MM.1S (cell line): ENCODE data around the gene FEM1A.

Experiments
- DNase-seq: peaks from one replicate; pipeline ENCODE4 v3.0.0-alpha.2; 2015
- H2AFZ ChIP-seq: fragments of 300-600 bp; sonication (generic); 2 replicates; pipeline ENCODE4 v1.6.0; 2016; ENCODE audit warnings: antibody characterized with exemption, low read length
- H3F3A ChIP-seq: fragments of 300-600 bp; sonication (generic); 2 replicates; pipeline ENCODE4 v1.6.1; 2016; ENCODE audit warnings: mild to moderate bottlenecking, antibody characterized with exemption, low read length, moderate library complexity, mixed read lengths; ENCODE audit not compliant: insufficient read depth
- H3K27ac ChIP-seq: fragments of 300-600 bp; sonication (generic); 2 replicates; pipeline ENCODE4 v1.5.1; 2016; ENCODE audit warnings: mild to moderate bottlenecking, low read length
- H3K27me3 ChIP-seq: fragments of 300-600 bp; sonication (generic); replicated peaks from 2 replicates; pipeline ENCODE4 v1.6.0; 2016; ENCODE audit warnings: low read length; ENCODE audit not compliant: insufficient read depth
- H3K36me3 ChIP-seq: fragments of 300-600 bp; sonication (generic); replicated peaks from 2 replicates; pipeline ENCODE4 v1.6.1; 2016; ENCODE audit warnings: mild to moderate bottlenecking, low read length, mixed read lengths; ENCODE audit not compliant: insufficient read depth
- H3K4me1 ChIP-seq: fragments of 300-600 bp; sonication (generic); 2 replicates; pipeline ENCODE4 v1.6.1; 2016; ENCODE audit warnings: low read length, mixed read lengths
- H3K4me2 ChIP-seq: fragments of 300-600 bp; sonication (generic); 2 replicates; pipeline ENCODE4 v1.6.0; 2016; ENCODE audit warnings: low read depth, low read length
- H3K4me3 ChIP-seq: fragments of 300-600 bp; sonication (generic); 2 replicates; pipeline ENCODE4 v1.5.1; 2016; ENCODE audit warnings: low read length, mixed read lengths
- H3K79me2 ChIP-seq: fragments of 300-600 bp; sonication (generic); 2 replicates; pipeline ENCODE4 v1.6.1; 2016; ENCODE audit warnings: mixed run types, low read length, mixed read lengths
- H3K9ac ChIP-seq: fragments of 300-600 bp; sonication (generic); 2 replicates; pipeline ENCODE4 v1.6.1; 2016; ENCODE audit warnings: low read length, mixed read lengths
- H3K9me2 ChIP-seq: fragments of 300-600 bp; sonication (generic); replicated peaks from 2 replicates; pipeline ENCODE4 v1.6.1; 2016; ENCODE audit warnings: mild to moderate bottlenecking, low read length, mixed read lengths; ENCODE audit not compliant: insufficient read depth
- H3K9me3 ChIP-seq: fragments of 300-600 bp; sonication (generic); replicated peaks from 2 replicates; pipeline ENCODE4 v1.6.1; 2016; ENCODE audit warnings: mild to moderate bottlenecking, low read length, mixed read lengths; ENCODE audit not compliant: insufficient read depth
- H4K20me1 ChIP-seq: fragments of 300-600 bp; sonication (generic); 2 replicates; pipeline ENCODE4 v1.6.1; 2016; ENCODE audit warnings: mild to moderate bottlenecking, low read length, moderate library complexity, mixed read lengths; ENCODE audit not compliant: insufficient read depth
- CTCF ChIP-seq: fragments of 300-600 bp; sonication (generic); IDR thresholded peaks from 2 replicates; pipeline ENCODE4 v1.5.1; 2016; ENCODE audit warnings: antibody characterized with exemption, low read length, mixed read lengths
- EZH2 ChIP-seq: fragments of 300-600 bp; sonication (generic); optimal IDR thresholded peaks from 2 replicates; pipeline ENCODE3; 2017; ENCODE audit warnings: low read depth, mild to moderate bottlenecking, antibody characterized with exemption, low read length, mixed read lengths
- EZH2phosphoT487 ChIP-seq: fragments of 300-600 bp; sonication (generic); IDR thresholded peaks from 2 replicates; pipeline ENCODE4 v1.6.1; 2018; ENCODE audit warnings: antibody characterized with exemption, low read length

The FEM1A gene

GRCh38 chr19:4847190-4847973 is 55.8 kb downstream of the FEM1A start:
- H3F3A ChIP-seq: no peaks in the 10 kb centered on the region
- H3K9ac ChIP-seq: no peak overlapping the region
- TF ChIP-seq EZH2: no peak
- TF ChIP-seq EZH2phosphoT487: no peak
- TF ChIP-seq CTCF: no peak
- no peaks in the 10 kb centered on the region for H3K36me3 ChIP-seq
- no peak overlapping the region for H3K4me2 ChIP-seq
- H3K27ac ChIP-seq: no peak overlapping the region
- H3K4me3 ChIP-seq: no peak overlapping the region
- H3K9me3 ChIP-seq: no peaks in the 10 kb centered on the region
- no peak for DNase-seq
- no peak overlapping the region for H2AFZ ChIP-seq
- H3K27me3 ChIP-seq: no peaks in the 10 kb centered on the region
- H3K79me2 ChIP-seq: no peaks in the 10 kb centered on the region
- H4K20me1 ChIP-seq: no peaks in the 10 kb centered on the region
- H3K9me2 ChIP-seq: no peaks in the 10 kb centered on the region
- H3K4me1 ChIP-seq: no peaks in the 10 kb centered on the region

GRCh38 chr19:4849019-4849418 is 57.5 kb downstream of the FEM1A start:
- Histone ChIP-seq H3K4me2 (no peak overlapping the region), H4K20me1 (no peaks in the 10 kb centered on the region)
- TF ChIP-seq EZH2 (no peak), CTCF (no peak), EZH2phosphoT487 (no peak)

More at GRCh38 chr19:4849019-4849418, 57.5 kb downstream of the FEM1A start:
- Histone ChIP-seq H3K27ac (no peak overlapping the region), H2AFZ (no peak overlapping the region), H3K9me3 (no peaks in the 10 kb centered on the region), H3K9ac (no peak overlapping the region), H3K4me3 (no peak overlapping the region), H3F3A (no peaks in the 10 kb centered on the region), H3K4me1 (no peaks in the 10 kb centered on the region), H3K79me2 (no peaks in the 10 kb centered on the region), H3K36me3 (no peaks in the 10 kb centered on the region), H3K27me3 (no peaks in the 10 kb centered on the region), H3K9me2 (no peaks in the 10 kb centered on the region)
- DNase-seq: no peak
